Spleen (tissue), 11 donors: Measurements from ENCODE around the gene SLC41A3. TPM values are rescaled to one million over a fixed set of nuclear protein-coding genes. Genes with fewer than 3 reads are reported as not detected.
"Not testable (repeated sequence)": the region's sequence is repeated elsewhere in the genome, so short reads cannot be mapped to it uniquely, and the experiment has no call there.

Source experiments
- DNase-seq: peaks from one replicate; pipeline ENCODE4 v3.0.0-alpha.2; 2020
- H3K27ac ChIP-seq, 8 donors: fragments of 200-600 bp; sonication (generic) in 7 of 8; 1 replicate in 4 of 8; 2 replicates in 4 of 8; pipeline versions ENCODE4 v1.5.0 to v1.8.0; 2016 to 2021; ENCODE audit warnings: inconsistent platforms in 4 of 8, mild to moderate bottlenecking in 4 of 8, moderate library complexity in 1 of 8
- H3K27me3 ChIP-seq, 7 donors: fragments of 200-600 bp; sonication (generic) in 6 of 7; replicated peaks in 1 of 7; 1 replicate in 4 of 7; 2 replicates in 3 of 7; pipeline versions ENCODE4 v1.5.0 to v1.8.0; 2016 to 2021; ENCODE audit warnings: inconsistent platforms in 3 of 7, mild to moderate bottlenecking in 1 of 7
- H3K36me3 ChIP-seq, 6 donors: fragments of 200-600 bp; sonication (generic) in 5 of 6; 1 replicate in 4 of 6; 2 replicates in 2 of 6; pipeline versions ENCODE4 v1.5.0 to v1.8.0; 2016 to 2021; ENCODE audit warnings: inconsistent platforms in 2 of 6
- H3K4me1 ChIP-seq, 6 donors: fragments of 200-600 bp; sonication (generic) in 5 of 6; 1 replicate in 3 of 6; 2 replicates in 3 of 6; pipeline versions ENCODE4 v1.5.0 to v1.8.0; 2016 to 2021; ENCODE audit warnings: inconsistent platforms in 3 of 6
- H3K4me3 ChIP-seq, 8 donors: fragments of 200-600 bp; sonication (generic) in 7 of 8; 1 replicate in 4 of 8; 2 replicates in 4 of 8; pipeline versions ENCODE4 v1.5.0 to v1.8.0; 2016 to 2021; ENCODE audit warnings: inconsistent platforms in 4 of 8, mild to moderate bottlenecking in 4 of 8, moderate library complexity in 2 of 8
- H3K9me3 ChIP-seq, 8 donors: fragments of 200-600 bp; sonication (generic) in 7 of 8; 1 replicate in 4 of 8; 2 replicates in 4 of 8; pipeline versions ENCODE4 v1.5.0 to v1.8.0; 2016 to 2021; ENCODE audit warnings: inconsistent platforms in 4 of 8
- POLR2A ChIP-seq, 3 donors: fragments of 450-650 bp; IDR thresholded peaks; one replicate each; pipeline ENCODE4 v1.5.1; 2017; ENCODE audit warnings: antibody characterized with exemption in 3 of 3, mild to moderate bottlenecking in 1 of 3
- POLR2AphosphoS5 ChIP-seq, 3 donors: sonication (generic); formaldehyde crosslinking; IDR thresholded peaks; one replicate each; pipeline ENCODE4 v1.5.1; 2017; ENCODE audit warnings: antibody characterized with exemption in 3 of 3
- WGBS, 5 donors: extraction: QIAGEN DNeasy Blood & Tissue Kit in 3 of 5; methylation state at CpG; one replicate each; pipeline versions ENCODE4 v1.1.5 to v1.1.7; 2013 to 2018; 5-methylcytosine and 5-hydroxymethylcytosine counted together
- intact Hi-C: fragments of 100-400 bp; cut with DNase I; formaldehyde crosslinking; loops from one replicate; pipeline ENCODE4 v1.15.0; 2023; ENCODE audit warnings: low total_unique reads
- polyA plus RNA-seq, 3 donors: library from polyadenylated mRNA; stranded (reverse); fragments of 200-250 nt; gene quantifications; one replicate each; pipeline ENCODE4 v1.2.1, GENCODE V29; 2013
- total RNA-seq, 7 donors: library from RNA; depleted of rRNA in 3 of 7; stranded (reverse); fragments of >200 nt in 3 of 7; fragmentation: NEBNext Ultra II Directional in 4 of 7; extraction: Animal tissue kit (Norgen Biotek cat#: 25700) in 4 of 7; gene quantifications; one replicate each; pipeline versions ENCODE4 v1.1.0 to v1.2.1, GENCODE V29; 2016 to 2021
- TF ChIP-seq, protein P1 (sequence below), 11 experiments: fragments of 200-600 bp in 7 of 11; fragments of 450-650 bp in 4 of 11; sonication (generic) in 4 of 11; IDR thresholded peaks in 8 of 11; conservative IDR thresholded peaks in 3 of 11; 1 replicate in 7 of 11; 2 replicates in 4 of 11; pipeline versions ENCODE4 v1.4.0 to v1.8.0; 2016 to 2021; ENCODE audit warnings: antibody characterized with exemption in 11 of 11, inconsistent platforms in 4 of 11, mild to moderate bottlenecking in 1 of 11
- donor health status: healthy with polysubstance abuse.
- donor health status: DM: no; HTN: no; CAD: no; lungs with moderate emphysema.
- donor health status: DM: no; HTN: no; CAD: no.
- donor health status: Bipolar disorder and iron deficiency.
- donor health status: healthy.
- donor health status: DM: no; HTN: no; CAD: no.
- donor health status: DM: yes; HTN: yes; CAD: no.

Gene SLC41A3
- total and polyA plus RNA-seq, 10 donors, result 16.3 to 43.7 (median 33.7) TPM

DNA sequence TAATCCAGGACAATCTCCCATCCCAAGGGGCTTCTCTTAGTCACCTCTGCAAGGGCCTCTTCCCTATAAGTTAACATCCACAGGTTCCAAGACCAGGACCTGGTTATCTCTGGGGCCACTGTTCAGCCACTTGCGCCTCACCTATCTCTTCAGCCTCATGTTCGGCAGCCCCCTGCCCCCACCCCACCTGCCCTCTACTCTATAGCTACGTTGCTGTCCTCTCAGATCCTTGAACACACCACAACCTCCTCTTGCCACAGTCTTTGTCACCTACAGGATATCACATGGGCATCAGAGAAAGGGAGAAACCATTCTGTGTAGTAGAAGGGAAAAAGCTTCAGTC lies 33.9 kb downstream of the SLC41A3 start:
- no peak overlapping the region for H3K27ac ChIP-seq
- H3K27me3 ChIP-seq, result no peaks in the 10 kb centered on the region
- peaks cover 0 to 4% (median 0%) of the 10 kb centered on the region in 8 donors for H3K9me3 ChIP-seq
- 87 to 92% (median 91%) methylated on average over 3 of the region's 3 CpGs for WGBS, 5 donors
- H3K4me3 ChIP-seq, result no peak overlapping the region
- intact Hi-C loops, result no loop called here
- peaks cover 0 to 16% (median 12%) of the 10 kb centered on the region in 6 donors for H3K4me1 ChIP-seq
- DNase-seq, result no peak
- TF ChIP-seq POLR2AphosphoS5 (IDR thresholded peaks at IDR 0.05) (no peak), POLR2A (IDR thresholded peaks at IDR 0.05) (no peak)
- TF ChIP-seq, protein P1, sequence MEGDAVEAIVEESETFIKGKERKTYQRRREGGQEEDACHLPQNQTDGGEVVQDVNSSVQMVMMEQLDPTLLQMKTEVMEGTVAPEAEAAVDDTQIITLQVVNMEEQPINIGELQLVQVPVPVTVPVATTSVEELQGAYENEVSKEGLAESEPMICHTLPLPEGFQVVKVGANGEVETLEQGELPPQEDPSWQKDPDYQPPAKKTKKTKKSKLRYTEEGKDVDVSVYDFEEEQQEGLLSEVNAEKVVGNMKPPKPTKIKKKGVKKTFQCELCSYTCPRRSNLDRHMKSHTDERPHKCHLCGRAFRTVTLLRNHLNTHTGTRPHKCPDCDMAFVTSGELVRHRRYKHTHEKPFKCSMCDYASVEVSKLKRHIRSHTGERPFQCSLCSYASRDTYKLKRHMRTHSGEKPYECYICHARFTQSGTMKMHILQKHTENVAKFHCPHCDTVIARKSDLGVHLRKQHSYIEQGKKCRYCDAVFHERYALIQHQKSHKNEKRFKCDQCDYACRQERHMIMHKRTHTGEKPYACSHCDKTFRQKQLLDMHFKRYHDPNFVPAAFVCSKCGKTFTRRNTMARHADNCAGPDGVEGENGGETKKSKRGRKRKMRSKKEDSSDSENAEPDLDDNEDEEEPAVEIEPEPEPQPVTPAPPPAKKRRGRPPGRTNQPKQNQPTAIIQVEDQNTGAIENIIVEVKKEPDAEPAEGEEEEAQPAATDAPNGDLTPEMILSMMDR (IDR thresholded peaks at IDR 0.05 in 8 of 11, conservative IDR thresholded peaks at IDR 0.05 in 3 of 11), result no peak
- peaks cover 0 to 28% (median 5%) of the 10 kb centered on the region in 6 donors for H3K36me3 ChIP-seq

DNA sequence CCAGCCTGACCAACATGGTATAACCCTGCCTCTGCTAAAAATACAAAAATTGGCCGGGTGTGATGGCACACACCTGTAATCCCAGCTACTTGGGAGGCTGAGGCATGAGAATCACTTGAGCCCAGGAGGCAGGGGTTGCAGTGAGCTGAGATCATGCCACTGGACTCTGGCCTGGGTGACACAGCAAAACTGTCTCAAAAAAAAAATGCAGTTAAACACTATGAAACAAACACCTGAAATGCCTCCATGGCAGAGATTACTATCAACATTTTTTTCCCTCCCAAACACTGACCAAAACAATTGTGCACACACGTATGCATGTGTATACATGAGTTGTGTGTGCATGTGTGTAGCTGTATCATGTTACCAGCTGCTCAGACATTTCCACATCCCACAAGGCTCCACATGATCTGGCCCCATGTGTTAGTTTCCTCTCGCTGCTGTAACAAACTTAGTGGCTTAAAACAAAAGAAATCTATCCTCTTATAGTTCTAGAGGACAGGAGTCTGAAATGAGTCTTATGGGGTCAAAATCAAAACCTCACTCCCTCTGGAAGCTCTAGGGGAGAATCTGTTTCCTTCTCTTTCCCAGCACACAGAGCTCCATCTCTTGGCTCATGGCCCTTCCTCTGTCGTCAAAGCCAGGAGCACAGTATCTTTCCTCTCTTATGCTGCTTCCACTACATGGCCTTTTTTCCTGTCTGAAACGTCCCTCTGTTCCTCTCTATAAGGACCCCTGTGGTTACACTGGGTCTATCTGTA lies 34.5 kb downstream of the SLC41A3 start:
- no peak overlapping the region for H3K4me3 ChIP-seq
- WGBS, 5 donors, result 72 to 94% (median 82%) methylated on average over 5 of the region's 5 CpGs
- intact Hi-C loops, result no loop called here
- peaks cover 0 to 4% (median 0%) of the 10 kb centered on the region in 8 donors for H3K9me3 ChIP-seq
- TF ChIP-seq, protein P1 (IDR thresholded peaks at IDR 0.05 in 8 of 11, conservative IDR thresholded peaks at IDR 0.05 in 3 of 11), result no peak
- TF ChIP-seq POLR2A (IDR thresholded peaks at IDR 0.05) (no peak), POLR2AphosphoS5 (IDR thresholded peaks at IDR 0.05) (no peak)
- no peak overlapping the region for H3K27ac ChIP-seq
- peaks cover 0 to 28% (median 5%) of the 10 kb centered on the region in 6 donors for H3K36me3 ChIP-seq
- peaks cover 0 to 16% (median 12%) of the 10 kb centered on the region in 6 donors for H3K4me1 ChIP-seq
- no peak for DNase-seq
- no peaks in the 10 kb centered on the region for H3K27me3 ChIP-seq

DNA sequence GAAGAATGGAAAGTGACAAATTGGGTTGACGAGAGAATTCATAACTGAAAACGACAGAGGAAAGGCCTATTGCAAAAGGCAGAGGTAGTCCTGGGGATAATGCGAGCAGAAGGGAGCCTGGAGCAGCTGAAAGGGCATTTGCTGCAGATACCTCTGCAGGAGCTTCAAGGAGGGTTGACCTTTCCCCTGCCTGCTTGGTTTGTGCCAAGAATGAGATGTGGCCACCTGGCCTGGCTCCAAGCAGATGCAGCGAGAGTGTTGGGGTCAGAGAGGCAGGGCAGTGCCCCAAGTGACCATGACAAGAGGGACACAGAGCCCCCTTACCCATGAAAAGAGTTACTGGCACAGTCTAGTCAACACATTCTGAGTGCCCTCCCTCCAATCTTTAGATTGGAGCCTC lies 43.5 kb downstream of the SLC41A3 start:
- H3K27ac ChIP-seq, result no peak overlapping the region
- H3K27me3 ChIP-seq, result no peaks in the 10 kb centered on the region
- intact Hi-C loops, result no loop called here
- no peaks in the 10 kb centered on the region for H3K4me1 ChIP-seq
- TF ChIP-seq POLR2A (IDR thresholded peaks at IDR 0.05), result no peak
- TF ChIP-seq, protein P1 (IDR thresholded peaks at IDR 0.05 in 8 of 11, conservative IDR thresholded peaks at IDR 0.05 in 3 of 11), result no peak
- TF ChIP-seq POLR2AphosphoS5 (IDR thresholded peaks at IDR 0.05), result no peak
- H3K36me3 ChIP-seq, result peaks cover 0 to 26% (median 0%) of the 10 kb centered on the region in 6 donors
- WGBS, 5 donors, result 71 to 97% (median 86%) methylated on average over 4 of the region's 4 CpGs
- H3K4me3 ChIP-seq, result no peak overlapping the region
- no peak for DNase-seq
- peaks cover 0 to 20% (median 17%) of the 10 kb centered on the region in 8 donors for H3K9me3 ChIP-seq

DNA sequence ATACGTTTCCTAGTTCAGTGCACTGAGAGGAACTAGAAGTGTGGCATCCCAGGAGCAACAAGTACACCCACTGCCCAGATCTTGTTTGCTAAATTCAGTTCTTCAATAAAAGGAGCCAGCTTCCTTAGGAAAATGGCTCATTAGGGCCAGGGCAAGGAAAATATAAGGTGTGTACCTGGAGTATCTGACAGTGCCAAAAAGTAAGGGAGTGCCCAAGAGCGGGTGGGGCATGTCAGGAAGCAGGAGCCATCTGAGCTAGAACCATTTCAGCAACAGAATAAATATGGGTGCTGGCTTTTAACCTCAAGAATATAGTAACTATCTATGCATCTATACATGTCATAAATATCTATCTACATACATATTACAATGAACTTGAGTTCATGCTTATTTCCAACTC lies 44.1 kb downstream of the SLC41A3 start:
- 48 to 95% (median 87%) methylated on average over 2 of the region's 2 CpGs for WGBS, 5 donors
- no peak for TF ChIP-seq POLR2A (IDR thresholded peaks at IDR 0.05)
- Histone ChIP-seq H3K4me3 (no peak overlapping the region), H3K9me3 (peaks cover 0 to 20% (median 17%) of the 10 kb centered on the region in 8 donors), H3K36me3 (peaks cover 0 to 32% (median 0%) of the 10 kb centered on the region in 6 donors), H3K27me3 (no peaks in the 10 kb centered on the region), H3K27ac (no peak overlapping the region), H3K4me1 (no peaks in the 10 kb centered on the region)
- no peak for DNase-seq
- intact Hi-C loops, result no loop called here

DNA sequence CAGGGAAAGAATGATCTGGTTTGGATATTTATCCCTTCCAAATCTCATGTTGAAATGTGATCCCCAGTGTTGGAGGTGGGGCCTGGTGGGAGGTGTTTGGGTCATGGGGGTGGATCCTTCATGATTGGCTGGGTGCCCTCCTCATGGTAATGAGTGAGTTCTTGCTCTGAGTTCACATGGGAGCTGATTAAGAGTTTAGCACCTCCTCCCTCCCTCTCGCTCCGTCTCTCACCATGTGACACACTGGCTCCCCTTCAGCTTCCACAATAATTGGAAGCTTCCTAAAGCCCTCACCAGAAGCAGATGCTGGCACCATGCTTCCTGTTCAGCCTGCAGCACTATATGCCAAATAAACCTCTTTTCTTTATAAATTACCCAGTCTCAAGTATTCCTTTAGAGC lies 45.1 kb downstream of the SLC41A3 start:
- 80 to 94% (median 86%) methylated on average over 2 of the region's 2 CpGs for WGBS, 5 donors
- DNase-seq, H3K4me1 ChIP-seq, intact Hi-C loops, H3K4me3 ChIP-seq, H3K27me3 ChIP-seq, H3K27ac ChIP-seq: not testable (repeated sequence)
- H3K9me3 ChIP-seq, result peaks cover 0 to 20% (median 17%) of the 10 kb centered on the region in 8 donors
- H3K36me3 ChIP-seq, result peaks cover 0 to 41% (median 0%) of the 10 kb centered on the region in 6 donors
